CD4-positive, alpha-beta T cell treated with Interleukin-10 for 1 hour (primary cell): Measurements from ENCODE around the gene CEP89.
"Not testable (repeated sequence)": the region's sequence is repeated elsewhere in the genome, so short reads cannot be mapped to it uniquely, and the experiment has no call there.

ENCODE experiments used
- DNase-seq: peaks from one replicate; pipeline ENCODE4 v3.0.0-alpha.2; 2020

The CEP89 gene

GRCh38 chr19:32945260-32945659 lies 26.5 kb downstream of the CEP89 start:
- DNase-seq = no peak

GRCh38 chr19:32941273-32941672 lies 30.5 kb downstream of the CEP89 start:
- not testable (repeated sequence) for DNase-seq

- no peak for DNase-seq
These were observed 35.7 kb downstream of the CEP89 start for GRCh38 chr19:32936065-32936464.

GRCh38 chr19:32935629-32936028 lies 36.1 kb downstream of the CEP89 start:
- no peak for DNase-seq

- no peak for DNase-seq
These were observed 38.2 kb downstream of the CEP89 start for GRCh38 chr19:32933571-32933970.

- no peak for DNase-seq
These were observed 41.2 kb downstream of the CEP89 start for GRCh38 chr19:32930567-32930966.

- no peak for DNase-seq
These were observed 43.0 kb downstream of the CEP89 start for GRCh38 chr19:32928806-32929205.

GRCh38 chr19:32924200-32924599 lies 47.6 kb downstream of the CEP89 start:
- DNase-seq = no peak

- DNase-seq = no peak
These were observed 50.1 kb downstream of the CEP89 start for GRCh38 chr19:32921624-32922023.

GRCh38 chr19:32919365-32919764 lies 52.4 kb downstream of the CEP89 start:
- DNase-seq = no peak

GRCh38 chr19:32917616-32917996 lies 54.2 kb downstream of the CEP89 start:
- DNase-seq = no peak

GRCh38 chr19:32916969-32917615 lies 54.7 kb downstream of the CEP89 start:
- no peak for DNase-seq

GRCh38 chr19:32914879-32915660 lies 56.7 kb downstream of the CEP89 start:
- no peak for DNase-seq

- DNase-seq = no peak
These were observed 60.3 kb downstream of the CEP89 start for GRCh38 chr19:32911467-32911866.

GRCh38 chr19:32910874-32911273 lies 60.9 kb downstream of the CEP89 start:
- no peak for DNase-seq

GRCh38 chr19:32910094-32910493 lies 61.7 kb downstream of the CEP89 start:
- DNase-seq = no peak

- DNase-seq = no peak
These were observed 62.5 kb downstream of the CEP89 start for GRCh38 chr19:32909257-32909656.

GRCh38 chr19:32908641-32909190 lies 63.0 kb downstream of the CEP89 start:
- DNase-seq = no peak

- no peak for DNase-seq
These were observed 69.3 kb downstream of the CEP89 start for GRCh38 chr19:32902448-32902847.

GRCh38 chr19:32901504-32902161 lies 70.1 kb downstream of the CEP89 start:
- no peak for DNase-seq

- no peak for DNase-seq
These were observed 75.1 kb downstream of the CEP89 start for GRCh38 chr19:32896516-32897214.

- DNase-seq = no peak
These were observed 76.4 kb downstream of the CEP89 start for GRCh38 chr19:32895384-32895783.

GRCh38 chr19:32891609-32892008 lies 80.1 kb downstream of the CEP89 start:
- no peak for DNase-seq
